ENCODE measurements around the gene TMED10. TPM values are rescaled to one million over a fixed set of nuclear protein-coding genes. Genes with fewer than 3 reads are reported as not detected.
A peak's percentile ranks its signal among the peaks of the same experiment; 100 is the strongest.
"Not testable (repeated sequence)": the region's sequence is repeated elsewhere in the genome, so short reads cannot be mapped to it uniquely, and the experiment has no call there.

Gene TMED10
- total RNA-seq, 2 donors from 2014 or later = 150 to 243 TPM

DNA sequence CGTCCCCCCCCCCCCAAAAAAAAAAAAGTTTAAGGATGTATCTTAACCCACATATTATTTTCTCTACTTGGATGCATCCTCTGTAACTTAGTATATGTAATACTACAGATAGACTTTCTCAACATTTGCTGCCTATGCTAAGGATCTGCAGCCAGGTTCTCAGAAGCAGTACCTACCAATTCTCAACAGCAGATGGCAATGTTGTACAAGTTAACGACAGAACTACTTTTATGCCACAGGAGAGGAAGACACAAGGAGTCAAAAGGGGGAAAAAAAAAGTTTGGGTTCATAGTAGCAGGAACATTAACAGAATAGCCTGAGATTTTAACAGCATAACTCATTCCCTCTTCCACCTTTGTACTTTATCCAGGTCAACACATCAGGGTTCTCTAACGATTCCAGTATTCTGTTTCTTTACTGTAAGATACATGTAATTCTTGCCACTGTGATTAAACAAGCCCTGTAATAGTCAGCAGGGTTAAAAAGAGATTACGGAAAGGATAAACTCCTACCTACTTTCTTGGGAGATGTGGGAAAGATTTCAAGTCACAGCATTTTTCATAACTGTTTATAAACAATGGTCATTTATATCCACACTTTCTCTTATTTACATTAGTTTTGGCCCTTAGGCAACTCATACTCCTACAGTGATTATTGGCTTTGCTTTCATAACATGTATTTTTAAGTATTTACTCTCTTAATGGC is 43.9 kb downstream of the TMED10 start:
- Histone ChIP-seq H3K27me3 (no peaks in the 10 kb centered on the region), H3K27ac (peak overlapping the region in 2 of 4 donors; percentile 34 to 43), H3K4me1 (peaks cover 33% of the 10 kb centered on the region), H3K36me3 (replicated peaks in 1 of 2; ENCODE audit: insufficient read depth in 1 of 2, low read depth in 2 of 2) (peaks cover 0 to 5% of the 10 kb centered on the region in 2 donors), H3K4me3 (no peak overlapping the region), H3K9me3 (no peaks in the 10 kb centered on the region)
- peak; percentile 84 for ATAC-seq
- DNase-seq = peak; percentile 54 to 82 (median 60)
- no peak for TF ChIP-seq POLR2A (IDR thresholded peaks at IDR 0.05)
- TF ChIP-seq, protein P1, sequence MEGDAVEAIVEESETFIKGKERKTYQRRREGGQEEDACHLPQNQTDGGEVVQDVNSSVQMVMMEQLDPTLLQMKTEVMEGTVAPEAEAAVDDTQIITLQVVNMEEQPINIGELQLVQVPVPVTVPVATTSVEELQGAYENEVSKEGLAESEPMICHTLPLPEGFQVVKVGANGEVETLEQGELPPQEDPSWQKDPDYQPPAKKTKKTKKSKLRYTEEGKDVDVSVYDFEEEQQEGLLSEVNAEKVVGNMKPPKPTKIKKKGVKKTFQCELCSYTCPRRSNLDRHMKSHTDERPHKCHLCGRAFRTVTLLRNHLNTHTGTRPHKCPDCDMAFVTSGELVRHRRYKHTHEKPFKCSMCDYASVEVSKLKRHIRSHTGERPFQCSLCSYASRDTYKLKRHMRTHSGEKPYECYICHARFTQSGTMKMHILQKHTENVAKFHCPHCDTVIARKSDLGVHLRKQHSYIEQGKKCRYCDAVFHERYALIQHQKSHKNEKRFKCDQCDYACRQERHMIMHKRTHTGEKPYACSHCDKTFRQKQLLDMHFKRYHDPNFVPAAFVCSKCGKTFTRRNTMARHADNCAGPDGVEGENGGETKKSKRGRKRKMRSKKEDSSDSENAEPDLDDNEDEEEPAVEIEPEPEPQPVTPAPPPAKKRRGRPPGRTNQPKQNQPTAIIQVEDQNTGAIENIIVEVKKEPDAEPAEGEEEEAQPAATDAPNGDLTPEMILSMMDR (IDR thresholded peaks at IDR 0.05) = peak; percentile 27 to 92 (median 84)
- WGBS, 2 donors = 27 to 29% methylated on average over 4 of the region's 4 CpGs
- intact Hi-C loops (cut with DNase I) = loop anchor here (5.0 kb wide), 1 partner anchor 170 kb away; no protein-coding TSS in a partner anchor

DNA sequence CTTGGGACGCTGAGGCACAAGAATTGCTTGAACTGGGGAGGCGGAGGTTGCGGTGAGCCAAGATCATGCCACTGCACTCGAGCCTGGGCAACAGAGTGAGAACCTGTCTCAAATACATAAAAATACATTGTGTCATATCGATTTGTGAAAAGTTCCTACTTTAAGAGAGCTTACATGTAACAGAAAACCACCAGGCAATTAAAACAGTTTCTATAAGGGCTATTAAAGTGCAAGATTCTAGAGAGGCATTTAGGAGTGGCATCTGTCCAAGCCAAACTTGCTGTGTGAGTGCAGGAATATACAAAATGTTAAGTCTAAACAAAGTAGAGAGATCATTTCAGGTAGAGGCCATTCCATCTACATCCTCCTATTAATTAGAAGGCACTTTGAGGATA is 47.8 kb downstream of the TMED10 start:
- no peaks in the 10 kb centered on the region for H3K36me3 ChIP-seq (replicated peaks in 1 of 2; ENCODE audit: insufficient read depth in 1 of 2, low read depth in 2 of 2)
- ATAC-seq (no peak), DNase-seq (no peak)
- no peak overlapping the region for H3K27ac ChIP-seq
- H3K4me1 ChIP-seq = peaks cover 29% of the 10 kb centered on the region
- no peaks in the 10 kb centered on the region for H3K9me3 ChIP-seq
- 84 to 91% methylated on average over 5 of the region's 5 CpGs for WGBS, 2 donors
- H3K27me3 ChIP-seq = no peaks in the 10 kb centered on the region
- intact Hi-C loops (cut with DNase I) = no loop called here
- TF ChIP-seq, protein P1 (IDR thresholded peaks at IDR 0.05) = no peak
- no peak for TF ChIP-seq POLR2A (IDR thresholded peaks at IDR 0.05)
- H3K4me3 ChIP-seq = no peak overlapping the region

- H3K4me1 ChIP-seq = peaks cover 29% of the 10 kb centered on the region
- no peaks in the 10 kb centered on the region for H3K9me3 ChIP-seq
- H3K36me3 ChIP-seq (replicated peaks in 1 of 2; ENCODE audit: insufficient read depth in 1 of 2, low read depth in 2 of 2) = no peaks in the 10 kb centered on the region
- no peak for ATAC-seq
- peak overlapping the region in 3 of 4 donors; percentile 92 to 95 (median 92) for H3K27ac ChIP-seq
- H3K27me3 ChIP-seq = no peaks in the 10 kb centered on the region
- intact Hi-C loops (cut with DNase I) = no loop called here
- no peak for DNase-seq
- H3K4me3 ChIP-seq = peak overlapping the region in 1 of 2 donors; percentile 66
- 61 to 65% methylated on average over 10 of the region's 10 CpGs for WGBS, 2 donors
- TF ChIP-seq, protein P1 (IDR thresholded peaks at IDR 0.05) = no peak
- no peak for TF ChIP-seq POLR2A (IDR thresholded peaks at IDR 0.05)
Measured at GRCh38 chr14:75127903-75128595, 48.4 kb downstream of the TMED10 start.

GRCh38 chr14:75127474-75127820 is 49.0 kb downstream of the TMED10 start:
- H3K36me3 ChIP-seq (replicated peaks in 1 of 2; ENCODE audit: insufficient read depth in 1 of 2, low read depth in 2 of 2); intact Hi-C loops (cut with DNase I); H3K9me3 ChIP-seq; H3K27me3 ChIP-seq: not testable (repeated sequence)
- ATAC-seq = peak; percentile 19
- H3K4me1 ChIP-seq = peaks cover 24% of the 10 kb centered on the region
- peak overlapping the region; percentile 83 to 95 (median 92) for H3K27ac ChIP-seq
- WGBS, 2 donors = 8 to 16% methylated on average over 16 of the region's 16 CpGs
- peak overlapping the region; percentile 66 to 92 for H3K4me3 ChIP-seq
- peak in 3 of 4 donors; percentile 22 to 41 (median 26) for DNase-seq

GRCh38 chr14:75126679-75127473 is 49.5 kb downstream of the TMED10 start, which contains the start of gene NEK9:
Gene NEK9, minus strand, starts transcription at chr14:75127048. Its CDS starts 127 bp downstream, at chr14:75126921.
- intact Hi-C loops (cut with DNase I) = no loop called here
- no peaks in the 10 kb centered on the region for H3K36me3 ChIP-seq (replicated peaks in 1 of 2; ENCODE audit: insufficient read depth in 1 of 2, low read depth in 2 of 2)
- H3K9me3 ChIP-seq = no peaks in the 10 kb centered on the region
- peak; percentile 53 to 87 (median 79) for TF ChIP-seq POLR2A (IDR thresholded peaks at IDR 0.05)
- TF ChIP-seq, protein P1 (IDR thresholded peaks at IDR 0.05) = peak in 1 of 7 experiments; percentile 13
- no peaks in the 10 kb centered on the region for H3K27me3 ChIP-seq
- H3K4me1 ChIP-seq = peaks cover 20% of the 10 kb centered on the region
- H3K4me3 ChIP-seq = peak within 1 kb of the TSS; percentile 66 to 92
- 0% methylated on average over 57 to 74 of the region's 76 CpGs for WGBS, 2 donors
- peak within 1 kb of the TSS; percentile 83 to 95 (median 92) for H3K27ac ChIP-seq
- ATAC-seq (peak; percentile 94), DNase-seq (peak; percentile 86 to 91 (median 89))
